ENCODE measurements around the gene FBXL17. TPM values are rescaled to one million over a fixed set of nuclear protein-coding genes. Genes with fewer than 3 reads are reported as not detected.

Gene FBXL17
- total and polyA plus RNA-seq, 4 donors: 2.1 to 14.1 (median 6.3) TPM

- no peak for DNase-seq (ENCODE audit: low spot score)
- no peak overlapping the region for H3K9ac ChIP-seq (ENCODE audit: low read depth in 1 of 2, low read length in 2 of 2)
- H3K9me3 ChIP-seq (ENCODE audit: control insufficient read depth in 4 of 4, low read length in 3 of 4): no peaks in the 10 kb centered on the region
- TF ChIP-seq RXRA (IDR thresholded peaks at IDR 0.05) (no peak), ATF3 (IDR thresholded peaks at IDR 0.05) (no peak), TAF1 (conservative IDR thresholded peaks at IDR 0.05) (no peak), CTCF (IDR thresholded peaks at IDR 0.05; ENCODE audit: low read depth, low read length, missing input control) (no peak), JUND (IDR thresholded peaks at IDR 0.05) (no peak), YY1 (IDR thresholded peaks at IDR 0.05) (no peak), EGR1 (IDR thresholded peaks at IDR 0.05; ENCODE audit: low read depth in 2 of 2) (no peak), FOXA1 (IDR thresholded peaks at IDR 0.05) (no peak)
- H3K27ac ChIP-seq (ENCODE audit: low read depth in 1 of 2, low read length in 2 of 2): no peak overlapping the region
- H3K36me3 ChIP-seq (ENCODE audit: control insufficient read depth in 4 of 4, insufficient read depth in 3 of 4, low read depth in 1 of 4, low read length in 3 of 4): no peaks in the 10 kb centered on the region
- H3K27me3 ChIP-seq (ENCODE audit: control insufficient read depth in 4 of 4, insufficient read depth in 4 of 4, low read length in 3 of 4): no peaks in the 10 kb centered on the region
- H3K4me1 ChIP-seq (ENCODE audit: control insufficient read depth in 4 of 4, insufficient read depth in 4 of 4, low read length in 3 of 4): no peaks in the 10 kb centered on the region
- no peak overlapping the region for H3K4me3 ChIP-seq (ENCODE audit: low read depth in 1 of 3, low read length in 3 of 3)
- 90% methylated on average over 8 of the region's 8 CpGs for WGBS
These were observed 528.9 kb downstream of the FBXL17 start for GRCh38 chr5:107853031-107853430.

GRCh38 chr5:107849118-107849517, 532.8 kb downstream of the FBXL17 start:
- Histone ChIP-seq H3K9ac (ENCODE audit: low read depth in 1 of 2, low read length in 2 of 2) (no peak overlapping the region), H3K9me3 (ENCODE audit: control insufficient read depth in 4 of 4, low read length in 3 of 4) (peaks cover 0 to 3% (median 0%) of the 10 kb centered on the region in 4 donors), H3K36me3 (ENCODE audit: control insufficient read depth in 4 of 4, insufficient read depth in 3 of 4, low read depth in 1 of 4, low read length in 3 of 4) (no peaks in the 10 kb centered on the region), H3K4me1 (ENCODE audit: control insufficient read depth in 4 of 4, insufficient read depth in 4 of 4, low read length in 3 of 4) (no peaks in the 10 kb centered on the region), H3K4me3 (ENCODE audit: low read depth in 1 of 3, low read length in 3 of 3) (no peak overlapping the region), H3K27me3 (ENCODE audit: control insufficient read depth in 4 of 4, insufficient read depth in 4 of 4, low read length in 3 of 4) (no peaks in the 10 kb centered on the region), H3K27ac (ENCODE audit: low read depth in 1 of 2, low read length in 2 of 2) (no peak overlapping the region)
- no peak for DNase-seq (ENCODE audit: low spot score)
- TF ChIP-seq NR2F2 (IDR thresholded peaks at IDR 0.05) (no peak), HNF4G (IDR thresholded peaks at IDR 0.05) (no peak), FOXA1 (IDR thresholded peaks at IDR 0.05) (no peak), TAF1 (conservative IDR thresholded peaks at IDR 0.05) (no peak), FOXA2 (IDR thresholded peaks at IDR 0.05) (no peak), EGR1 (IDR thresholded peaks at IDR 0.05; ENCODE audit: low read depth in 2 of 2) (no peak), RXRA (IDR thresholded peaks at IDR 0.05) (no peak)
- WGBS: 89% methylated on average over 5 of the region's 5 CpGs

- DNase-seq (ENCODE audit: low spot score): no peak
- TF ChIP-seq ZBTB33 (IDR thresholded peaks at IDR 0.05) (no peak), CTCF (IDR thresholded peaks at IDR 0.05; ENCODE audit: low read depth, low read length, missing input control) (no peak), GABPA (IDR thresholded peaks at IDR 0.05 in 1 of 2, conservative IDR thresholded peaks at IDR 0.05 in 1 of 2) (no peak), JUND (IDR thresholded peaks at IDR 0.05) (no peak), ATF3 (IDR thresholded peaks at IDR 0.05) (no peak), REST (IDR thresholded peaks at IDR 0.05) (no peak)
- peaks cover 0 to 2% (median 0%) of the 10 kb centered on the region in 4 donors for H3K27me3 ChIP-seq (ENCODE audit: control insufficient read depth in 4 of 4, insufficient read depth in 4 of 4, low read length in 3 of 4)
- peaks cover 0 to 3% (median 0%) of the 10 kb centered on the region in 4 donors for H3K9me3 ChIP-seq (ENCODE audit: control insufficient read depth in 4 of 4, low read length in 3 of 4)
- no peaks in the 10 kb centered on the region for H3K36me3 ChIP-seq (ENCODE audit: control insufficient read depth in 4 of 4, insufficient read depth in 3 of 4, low read depth in 1 of 4, low read length in 3 of 4)
- H3K9ac ChIP-seq (ENCODE audit: low read depth in 1 of 2, low read length in 2 of 2): no peak overlapping the region
- 65% methylated on average over 4 of the region's 4 CpGs for WGBS
- H3K4me1 ChIP-seq (ENCODE audit: control insufficient read depth in 4 of 4, insufficient read depth in 4 of 4, low read length in 3 of 4): no peaks in the 10 kb centered on the region
- no peak overlapping the region for H3K27ac ChIP-seq (ENCODE audit: low read depth in 1 of 2, low read length in 2 of 2)
- H3K4me3 ChIP-seq (ENCODE audit: low read depth in 1 of 3, low read length in 3 of 3): no peak overlapping the region
These were observed 541.3 kb downstream of the FBXL17 start for GRCh38 chr5:107840592-107840991.

All from liver (tissue), 9 donors.